ENCODE results near the gene PLSCR5.

DNA sequence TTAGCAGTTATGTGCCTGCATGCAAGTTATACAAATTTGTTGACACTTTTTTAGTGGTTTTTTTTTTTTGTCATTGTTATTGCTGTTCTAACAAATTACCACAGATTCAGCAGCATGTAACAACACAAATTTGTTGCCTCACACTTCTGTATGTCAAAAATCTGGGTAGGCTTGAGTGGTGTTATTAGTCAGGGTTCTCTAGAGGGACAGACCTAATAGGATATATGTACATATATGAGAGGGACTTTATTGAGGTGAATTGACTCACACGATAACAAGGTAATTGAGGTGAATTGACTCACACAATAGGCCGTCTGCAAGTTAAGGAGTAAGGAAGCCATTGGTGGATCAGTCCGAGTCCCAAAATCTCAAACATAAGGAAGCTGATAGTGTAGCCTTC is 45.8 kb downstream of the PLSCR5 start:
- TF ChIP-seq RXRA (IDR thresholded peaks at IDR 0.05; ENCODE audit: borderline replicate concordance, low read depth) = no peak
- TF ChIP-seq, protein P1, sequence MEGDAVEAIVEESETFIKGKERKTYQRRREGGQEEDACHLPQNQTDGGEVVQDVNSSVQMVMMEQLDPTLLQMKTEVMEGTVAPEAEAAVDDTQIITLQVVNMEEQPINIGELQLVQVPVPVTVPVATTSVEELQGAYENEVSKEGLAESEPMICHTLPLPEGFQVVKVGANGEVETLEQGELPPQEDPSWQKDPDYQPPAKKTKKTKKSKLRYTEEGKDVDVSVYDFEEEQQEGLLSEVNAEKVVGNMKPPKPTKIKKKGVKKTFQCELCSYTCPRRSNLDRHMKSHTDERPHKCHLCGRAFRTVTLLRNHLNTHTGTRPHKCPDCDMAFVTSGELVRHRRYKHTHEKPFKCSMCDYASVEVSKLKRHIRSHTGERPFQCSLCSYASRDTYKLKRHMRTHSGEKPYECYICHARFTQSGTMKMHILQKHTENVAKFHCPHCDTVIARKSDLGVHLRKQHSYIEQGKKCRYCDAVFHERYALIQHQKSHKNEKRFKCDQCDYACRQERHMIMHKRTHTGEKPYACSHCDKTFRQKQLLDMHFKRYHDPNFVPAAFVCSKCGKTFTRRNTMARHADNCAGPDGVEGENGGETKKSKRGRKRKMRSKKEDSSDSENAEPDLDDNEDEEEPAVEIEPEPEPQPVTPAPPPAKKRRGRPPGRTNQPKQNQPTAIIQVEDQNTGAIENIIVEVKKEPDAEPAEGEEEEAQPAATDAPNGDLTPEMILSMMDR (IDR thresholded peaks at IDR 0.05) = no peak
- TF ChIP-seq POLR2AphosphoS5 (IDR thresholded peaks at IDR 0.05; ENCODE audit: low read depth, low read length) = no peak
- TF ChIP-seq GABPA (IDR thresholded peaks at IDR 0.05; ENCODE audit: low read depth) = no peak
- no peak for TF ChIP-seq RAD21 (IDR thresholded peaks at IDR 0.05; ENCODE audit: low read length)
- TF ChIP-seq, protein P2, sequence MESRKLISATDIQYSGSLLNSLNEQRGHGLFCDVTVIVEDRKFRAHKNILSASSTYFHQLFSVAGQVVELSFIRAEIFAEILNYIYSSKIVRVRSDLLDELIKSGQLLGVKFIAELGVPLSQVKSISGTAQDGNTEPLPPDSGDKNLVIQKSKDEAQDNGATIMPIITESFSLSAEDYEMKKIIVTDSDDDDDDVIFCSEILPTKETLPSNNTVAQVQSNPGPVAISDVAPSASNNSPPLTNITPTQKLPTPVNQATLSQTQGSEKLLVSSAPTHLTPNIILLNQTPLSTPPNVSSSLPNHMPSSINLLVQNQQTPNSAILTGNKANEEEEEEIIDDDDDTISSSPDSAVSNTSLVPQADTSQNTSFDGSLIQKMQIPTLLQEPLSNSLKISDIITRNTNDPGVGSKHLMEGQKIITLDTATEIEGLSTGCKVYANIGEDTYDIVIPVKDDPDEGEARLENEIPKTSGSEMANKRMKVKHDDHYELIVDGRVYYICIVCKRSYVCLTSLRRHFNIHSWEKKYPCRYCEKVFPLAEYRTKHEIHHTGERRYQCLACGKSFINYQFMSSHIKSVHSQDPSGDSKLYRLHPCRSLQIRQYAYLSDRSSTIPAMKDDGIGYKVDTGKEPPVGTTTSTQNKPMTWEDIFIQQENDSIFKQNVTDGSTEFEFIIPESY (IDR thresholded peaks at IDR 0.05; ENCODE audit: borderline replicate concordance, low read depth) = no peak
- no peak for TF ChIP-seq MEF2A (IDR thresholded peaks at IDR 0.05; ENCODE audit: borderline replicate concordance, low read depth)
- TF ChIP-seq SMC3 (IDR thresholded peaks at IDR 0.05; ENCODE audit: low read depth, low read length) = no peak
- TF ChIP-seq RCOR1 (IDR thresholded peaks at IDR 0.05; ENCODE audit: low read length) = no peak
- TF ChIP-seq CHD2 (IDR thresholded peaks at IDR 0.05; ENCODE audit: low read length, partially characterized antibody) = no peak
- TF ChIP-seq TAF1 (IDR thresholded peaks at IDR 0.05; ENCODE audit: borderline replicate concordance, low read depth, low read length) = no peak
- TF ChIP-seq MXI1 (IDR thresholded peaks at IDR 0.05; ENCODE audit: low read depth, low read length) = no peak
- TF ChIP-seq, protein P3, sequence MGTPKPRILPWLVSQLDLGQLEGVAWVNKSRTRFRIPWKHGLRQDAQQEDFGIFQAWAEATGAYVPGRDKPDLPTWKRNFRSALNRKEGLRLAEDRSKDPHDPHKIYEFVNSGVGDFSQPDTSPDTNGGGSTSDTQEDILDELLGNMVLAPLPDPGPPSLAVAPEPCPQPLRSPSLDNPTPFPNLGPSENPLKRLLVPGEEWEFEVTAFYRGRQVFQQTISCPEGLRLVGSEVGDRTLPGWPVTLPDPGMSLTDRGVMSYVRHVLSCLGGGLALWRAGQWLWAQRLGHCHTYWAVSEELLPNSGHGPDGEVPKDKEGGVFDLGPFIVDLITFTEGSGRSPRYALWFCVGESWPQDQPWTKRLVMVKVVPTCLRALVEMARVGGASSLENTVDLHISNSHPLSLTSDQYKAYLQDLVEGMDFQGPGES (IDR thresholded peaks at IDR 0.05; ENCODE audit: low read depth, low read length) = no peak
- no peak for TF ChIP-seq EP300 (IDR thresholded peaks at IDR 0.05; ENCODE audit: borderline replicate concordance in 1 of 2, low read depth in 1 of 2, low read length in 1 of 2)

Data from SK-N-SH (cell line).